IMR-90 (cell line): ENCODE results near the gene CRYBB1.

ENCODE experiments used
- CEBPB ChIP-seq: IDR thresholded peaks from 2 replicates; pipeline ENCODE4 v1.6.1; 2012; ENCODE audit warnings: low read depth, low read length, improper control_type of control experiment
- CTCF ChIP-seq: conservative IDR thresholded peaks from 2 replicates; pipeline ENCODE4 v1.5.1; 2012; ENCODE audit warnings: mild to moderate bottlenecking, low read depth, low read length, improper control_type of control experiment
- ELK1 ChIP-seq: fragments of 150-350 bp; IDR thresholded peaks from 2 replicates; pipeline ENCODE4 v1.6.1; 2016; ENCODE audit warnings: low read depth, mild to moderate bottlenecking, low read length, moderate library complexity, borderline replicate concordance
- FOS ChIP-seq: fragments of 150-350 bp; IDR thresholded peaks from 2 replicates; pipeline ENCODE4 v1.6.1; 2016; ENCODE audit warnings: low read depth, low read length
- MAFK ChIP-seq: IDR thresholded peaks from 2 replicates; pipeline ENCODE4 v1.6.1; 2012; ENCODE audit warnings: low read depth, low read length, improper control_type of control experiment
- MXI1 ChIP-seq: IDR thresholded peaks from 2 replicates; pipeline ENCODE4 v1.6.1; 2012; ENCODE audit warnings: low read depth, mild to moderate bottlenecking, low read length, moderate library complexity, borderline replicate concordance
- POLR2A ChIP-seq: IDR thresholded peaks from 2 replicates; pipeline ENCODE4 v1.6.1; 2012; ENCODE audit warnings: mild to moderate bottlenecking, low read depth, low read length
- RAD21 ChIP-seq: IDR thresholded peaks from 2 replicates; pipeline ENCODE4 v1.6.1; 2012; ENCODE audit warnings: low read length, improper control_type of control experiment
- RFX5 ChIP-seq: IDR thresholded peaks from 2 replicates; pipeline ENCODE4 v1.8.0; 2012; ENCODE audit warnings: low read depth, mild to moderate bottlenecking, low read length, moderate library complexity
- SMC3 ChIP-seq: fragments of 150-350 bp; IDR thresholded peaks from 2 replicates; pipeline ENCODE4 v1.6.1; 2016; ENCODE audit warnings: low read depth, mild to moderate bottlenecking, antibody characterized with exemption, low read length, moderate library complexity
- USF2 ChIP-seq: fragments of 150-350 bp; IDR thresholded peaks from 2 replicates; pipeline ENCODE4 v1.6.1; 2017; ENCODE audit warnings: mild to moderate bottlenecking, antibody characterized with exemption, low read length, low read depth

GRCh38 chr22:26621663-26622062, 3.8 kb upstream of the CRYBB1 start, which contains the start of gene CRYBA4:
- TF ChIP-seq ELK1 (no peak), CTCF (no peak), POLR2A (no peak), USF2 (no peak), FOS (no peak), SMC3 (no peak), MAFK (no peak), CEBPB (no peak), MXI1 (no peak), RFX5 (no peak), RAD21 (no peak)
